ENCODE results near the gene TMEM213.
A peak's percentile ranks its signal among the peaks of the same experiment; 100 is the strongest.

Gene TMEM213, protein sequence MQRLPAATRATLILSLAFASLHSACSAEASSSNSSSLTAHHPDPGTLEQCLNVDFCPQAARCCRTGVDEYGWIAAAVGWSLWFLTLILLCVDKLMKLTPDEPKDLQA

DNA sequence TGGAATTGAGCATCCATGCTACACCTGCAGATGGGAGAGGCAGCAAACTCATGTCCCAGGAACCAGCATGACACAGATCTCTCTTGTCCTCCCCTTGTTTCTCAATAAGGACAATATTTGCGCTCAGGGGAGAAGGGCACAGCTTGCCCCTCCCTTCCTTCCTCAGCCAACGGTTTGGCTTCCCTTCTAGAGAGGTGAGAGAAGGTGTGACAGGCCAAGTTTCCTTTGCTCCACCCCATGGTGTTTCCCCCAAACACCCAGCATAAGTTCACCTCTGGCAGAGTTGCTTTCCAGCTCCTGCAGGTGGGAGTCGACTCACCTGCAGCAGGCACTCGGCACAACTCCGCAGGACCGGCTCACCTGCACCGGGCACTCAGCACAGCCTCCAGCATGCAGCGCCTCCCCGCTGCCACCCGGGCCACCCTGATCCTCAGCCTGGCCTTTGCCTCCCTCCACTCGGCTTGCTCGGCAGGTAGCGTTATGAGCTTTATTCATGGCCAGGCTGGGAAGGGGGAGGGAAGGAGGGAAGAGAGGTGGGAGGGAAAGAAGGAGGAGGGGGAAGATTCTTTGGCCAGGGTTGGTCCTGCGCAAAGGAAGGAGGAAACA lies at the start of gene TMEM213, which contains the start of gene ATP6V0A4:
Gene TMEM213, plus strand, starts transcription at position 280 of the 606 bp plus-strand sequence. Its CDS starts 111 bp downstream, at position 391.
Gene ATP6V0A4, minus strand, starts transcription at position 482 of the 606 bp plus-strand sequence. CDS start 26,949 bp downstream, outside the sequence.
- H3K4me3 Mint-ChIP-seq: no peak within 1 kb of the TSS
- H3K27me3 Mint-ChIP-seq: peaks cover 2% of the 10 kb centered on the region
- no peaks in the 10 kb centered on the region for H3K9me3 Mint-ChIP-seq
- no peak for DNase-seq
- H3K36me3 Mint-ChIP-seq (ENCODE audit: low read depth): no peaks in the 10 kb centered on the region
- H3K27ac Mint-ChIP-seq: no peak within 1 kb of the TSS
- H3K4me1 Mint-ChIP-seq (ENCODE audit: low read depth): peaks cover 5% of the 10 kb centered on the region

DNA sequence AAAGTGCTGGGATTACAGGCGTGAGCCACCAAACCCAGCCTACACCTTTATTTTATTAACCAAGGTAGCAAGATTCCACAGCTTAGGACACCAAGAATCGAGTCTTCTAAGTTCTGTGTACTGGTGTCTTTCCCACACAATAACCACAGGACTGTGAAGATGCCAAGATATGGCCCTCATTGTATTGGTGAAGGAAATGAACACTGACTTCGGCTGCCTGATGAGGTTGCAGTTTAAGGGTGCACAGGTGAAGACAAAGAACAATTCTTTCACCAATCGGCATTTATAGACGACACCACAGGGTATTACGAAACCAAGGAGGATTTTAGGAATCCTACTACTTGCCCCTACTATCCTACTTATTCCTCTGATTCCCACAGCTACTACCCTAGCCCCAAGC lies 49.1 kb upstream of the TMEM213 start:
- no peak for DNase-seq
- no peaks in the 10 kb centered on the region for H3K27me3 Mint-ChIP-seq
- peaks cover 69% of the 10 kb centered on the region for H3K4me1 Mint-ChIP-seq (ENCODE audit: low read depth)
- peaks cover 2% of the 10 kb centered on the region for H3K9me3 Mint-ChIP-seq
- no peak overlapping the region for H3K4me3 Mint-ChIP-seq
- H3K36me3 Mint-ChIP-seq (ENCODE audit: low read depth): no peaks in the 10 kb centered on the region
- H3K27ac Mint-ChIP-seq: peak overlapping the region; percentile 12

DNA sequence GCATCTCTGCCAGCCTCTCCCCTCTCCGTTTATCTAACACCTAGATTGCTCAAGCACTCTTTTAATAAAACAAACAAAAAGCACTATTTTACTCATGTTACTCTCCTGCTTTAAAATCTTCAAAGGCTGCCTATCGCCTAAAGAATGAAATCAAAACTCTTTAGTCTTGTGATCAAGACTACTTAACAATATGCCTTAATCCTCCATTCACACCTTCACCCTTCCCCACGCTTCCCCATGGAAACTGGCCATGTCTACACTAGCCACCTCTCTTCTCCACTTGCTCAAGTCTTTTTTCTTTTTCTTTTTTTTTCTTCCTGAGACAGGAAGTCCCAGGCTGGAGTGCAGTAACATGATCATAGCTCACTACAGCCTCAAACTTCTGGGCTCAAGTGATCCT lies 47.8 kb upstream of the TMEM213 start:
- DNase-seq: no peak
- Mint-ChIP-seq H3K9me3 (peaks cover 2% of the 10 kb centered on the region), H3K27ac (no peak overlapping the region), H3K36me3 (ENCODE audit: low read depth) (no peaks in the 10 kb centered on the region), H3K27me3 (no peaks in the 10 kb centered on the region), H3K4me1 (ENCODE audit: low read depth) (peaks cover 72% of the 10 kb centered on the region), H3K4me3 (no peak overlapping the region)

DNA sequence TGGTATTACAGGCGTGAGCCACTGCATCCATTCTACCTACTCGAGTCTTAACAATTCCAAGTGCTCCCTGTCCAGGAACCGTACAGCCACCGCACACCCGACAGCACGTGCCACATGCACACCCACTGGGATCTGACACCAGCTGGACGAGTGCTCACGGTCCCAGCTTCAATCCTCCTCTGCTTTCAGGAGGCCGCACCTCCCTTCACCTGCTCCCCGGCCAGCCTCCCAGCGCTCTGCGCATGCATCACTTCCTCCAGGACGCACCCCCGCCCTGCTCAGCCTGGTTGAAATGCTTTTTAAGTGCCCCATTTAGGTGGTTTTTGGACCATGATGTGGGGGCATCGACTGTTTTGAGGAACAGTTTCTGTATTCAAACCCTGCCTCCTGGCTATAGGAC lies 47.3 kb upstream of the TMEM213 start:
- no peaks in the 10 kb centered on the region for H3K27me3 Mint-ChIP-seq
- no peak overlapping the region for H3K27ac Mint-ChIP-seq
- peaks cover 69% of the 10 kb centered on the region for H3K4me1 Mint-ChIP-seq (ENCODE audit: low read depth)
- H3K36me3 Mint-ChIP-seq (ENCODE audit: low read depth): no peaks in the 10 kb centered on the region
- H3K4me3 Mint-ChIP-seq: no peak overlapping the region
- H3K9me3 Mint-ChIP-seq: peaks cover 2% of the 10 kb centered on the region
- no peak for DNase-seq

DNA sequence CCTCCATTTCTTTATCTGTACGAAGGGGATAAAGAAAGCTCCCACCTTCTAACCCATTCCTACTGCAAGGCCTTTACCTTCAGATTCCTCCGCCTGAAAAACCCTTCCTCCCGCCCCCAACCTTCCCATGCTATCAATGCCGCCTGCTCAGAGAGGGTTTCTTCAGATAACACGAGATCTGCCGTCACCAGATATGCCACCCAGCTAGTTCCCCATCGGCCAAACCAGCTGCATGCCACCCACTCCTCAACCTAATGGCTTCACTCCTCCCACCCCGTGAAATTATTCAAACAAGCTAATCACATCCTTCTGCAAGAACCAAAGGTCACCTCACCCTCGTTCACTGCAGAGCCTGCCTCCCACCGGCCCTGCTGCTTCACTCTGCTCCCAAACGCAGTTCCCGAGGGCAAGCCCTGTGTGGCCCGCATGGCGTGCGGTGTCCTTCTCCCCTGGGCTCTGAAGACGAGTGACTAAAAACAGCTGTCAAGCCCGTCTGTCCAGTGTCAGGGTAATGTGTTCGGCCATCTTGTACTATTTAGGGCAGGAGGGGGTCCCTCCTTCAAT lies 46.8 kb upstream of the TMEM213 start:
- no peaks in the 10 kb centered on the region for H3K27me3 Mint-ChIP-seq
- peaks cover 2% of the 10 kb centered on the region for H3K9me3 Mint-ChIP-seq
- H3K4me3 Mint-ChIP-seq: no peak overlapping the region
- H3K4me1 Mint-ChIP-seq (ENCODE audit: low read depth): peaks cover 72% of the 10 kb centered on the region
- DNase-seq: no peak
- H3K36me3 Mint-ChIP-seq (ENCODE audit: low read depth): no peaks in the 10 kb centered on the region
- no peak overlapping the region for H3K27ac Mint-ChIP-seq

DNA sequence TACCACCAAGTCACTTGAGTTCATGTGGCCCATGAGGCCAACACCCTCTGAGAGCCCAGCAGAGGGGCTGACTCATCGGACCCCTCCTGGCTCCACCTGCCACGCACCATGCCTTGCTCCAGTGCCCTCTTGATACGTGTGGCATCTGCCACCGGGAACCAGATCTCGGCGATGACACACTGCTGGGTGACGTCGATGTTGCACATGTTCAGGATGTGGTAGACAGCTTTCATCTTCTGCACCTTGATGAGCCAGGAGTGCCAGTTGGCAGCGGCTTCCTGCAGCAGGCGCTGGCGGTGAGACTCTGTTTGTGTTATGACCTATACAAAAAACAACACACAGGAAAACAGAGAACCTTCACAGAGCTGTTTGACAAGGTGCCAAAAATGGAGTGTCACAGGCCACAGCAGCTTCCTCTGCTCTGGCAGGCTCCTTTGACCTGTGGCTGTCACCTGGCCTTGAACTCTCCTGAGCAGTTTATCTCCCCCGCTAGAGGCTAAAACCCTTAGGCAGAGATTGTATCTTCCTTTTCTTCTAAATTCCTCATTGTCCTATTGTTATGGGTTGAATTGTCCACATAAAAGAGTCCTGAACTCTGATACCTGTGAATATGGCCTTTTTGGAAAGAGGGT lies 45.2 kb upstream of the TMEM213 start:
- H3K27ac Mint-ChIP-seq: peak overlapping the region; percentile 83
- no peaks in the 10 kb centered on the region for H3K36me3 Mint-ChIP-seq (ENCODE audit: low read depth)
- peak; percentile 86 for DNase-seq
- H3K9me3 Mint-ChIP-seq: peaks cover 2% of the 10 kb centered on the region
- no peak overlapping the region for H3K4me3 Mint-ChIP-seq
- H3K4me1 Mint-ChIP-seq (ENCODE audit: low read depth): peaks cover 80% of the 10 kb centered on the region
- no peaks in the 10 kb centered on the region for H3K27me3 Mint-ChIP-seq

DNA sequence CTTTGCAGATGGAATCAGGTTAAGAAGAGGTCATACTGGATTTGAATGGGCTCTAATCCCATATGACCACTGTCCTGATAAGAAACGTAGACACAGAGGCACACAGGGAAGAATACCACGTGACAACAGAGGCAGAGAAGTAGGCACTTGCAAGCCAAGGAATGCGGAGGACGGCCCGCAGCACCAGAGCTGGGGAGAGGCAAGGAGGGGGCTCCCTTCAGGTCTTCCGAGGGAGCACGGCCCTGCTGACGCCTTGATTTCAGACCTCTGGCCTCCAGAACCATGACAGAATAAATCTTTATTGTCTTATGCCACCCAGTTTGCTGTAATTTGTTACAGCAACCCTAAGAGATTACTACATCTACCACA lies 44.7 kb upstream of the TMEM213 start:
- DNase-seq: no peak
- no peak overlapping the region for H3K4me3 Mint-ChIP-seq
- H3K36me3 Mint-ChIP-seq (ENCODE audit: low read depth): no peaks in the 10 kb centered on the region
- H3K27ac Mint-ChIP-seq: peak overlapping the region; percentile 83
- no peaks in the 10 kb centered on the region for H3K27me3 Mint-ChIP-seq
- H3K9me3 Mint-ChIP-seq: peaks cover 2% of the 10 kb centered on the region
- H3K4me1 Mint-ChIP-seq (ENCODE audit: low read depth): peaks cover 81% of the 10 kb centered on the region

DNA sequence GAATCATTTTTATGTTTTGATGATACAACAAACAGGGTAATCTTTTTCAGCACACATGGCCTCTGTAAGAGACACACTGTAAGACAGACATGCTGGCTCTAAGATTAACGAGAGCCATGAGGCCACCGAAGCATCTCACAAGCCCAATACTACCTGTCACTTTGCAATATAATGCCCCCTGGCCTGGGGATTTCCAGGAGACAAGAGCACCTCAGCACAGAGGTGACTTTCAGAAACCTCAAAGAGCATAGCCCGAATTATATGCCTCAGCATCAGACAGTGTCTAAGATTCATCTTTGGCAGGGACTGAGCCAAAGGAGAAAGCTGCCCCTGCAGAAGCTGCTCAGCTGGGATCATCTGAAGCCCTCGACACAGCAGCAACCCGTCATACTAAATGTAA lies 44.2 kb upstream of the TMEM213 start:
- peaks cover 2% of the 10 kb centered on the region for H3K9me3 Mint-ChIP-seq
- peak overlapping the region; percentile 83 for H3K27ac Mint-ChIP-seq
- peaks cover 80% of the 10 kb centered on the region for H3K4me1 Mint-ChIP-seq (ENCODE audit: low read depth)
- no peaks in the 10 kb centered on the region for H3K36me3 Mint-ChIP-seq (ENCODE audit: low read depth)
- no peak for DNase-seq
- H3K4me3 Mint-ChIP-seq: no peak overlapping the region
- no peaks in the 10 kb centered on the region for H3K27me3 Mint-ChIP-seq

DNA sequence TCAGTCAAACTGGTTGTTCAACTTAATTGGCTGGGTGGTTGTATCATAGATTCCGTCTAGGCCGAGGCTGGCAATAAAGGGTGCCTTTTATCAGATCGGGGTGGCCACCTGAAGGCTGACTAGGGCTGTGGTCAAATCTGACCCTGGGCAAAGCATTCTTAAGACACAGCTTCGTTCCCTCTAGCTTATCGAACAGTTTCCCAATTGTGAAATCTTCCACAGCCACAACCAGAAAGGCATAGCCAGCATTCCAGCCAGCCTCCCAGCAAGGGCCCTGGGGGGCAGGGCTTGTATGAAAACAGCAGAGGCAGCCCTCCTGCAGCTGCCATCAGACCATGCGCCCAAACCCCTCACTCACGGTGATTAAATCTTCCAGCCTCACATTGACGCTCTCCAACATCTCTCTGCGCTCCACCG lies 42.5 kb upstream of the TMEM213 start:
- no peak for DNase-seq
- peaks cover 64% of the 10 kb centered on the region for H3K4me1 Mint-ChIP-seq (ENCODE audit: low read depth)
- H3K36me3 Mint-ChIP-seq (ENCODE audit: low read depth): no peaks in the 10 kb centered on the region
- peaks cover 2% of the 10 kb centered on the region for H3K9me3 Mint-ChIP-seq
- no peak overlapping the region for H3K27ac Mint-ChIP-seq
- H3K4me3 Mint-ChIP-seq: no peak overlapping the region
- no peaks in the 10 kb centered on the region for H3K27me3 Mint-ChIP-seq

DNA sequence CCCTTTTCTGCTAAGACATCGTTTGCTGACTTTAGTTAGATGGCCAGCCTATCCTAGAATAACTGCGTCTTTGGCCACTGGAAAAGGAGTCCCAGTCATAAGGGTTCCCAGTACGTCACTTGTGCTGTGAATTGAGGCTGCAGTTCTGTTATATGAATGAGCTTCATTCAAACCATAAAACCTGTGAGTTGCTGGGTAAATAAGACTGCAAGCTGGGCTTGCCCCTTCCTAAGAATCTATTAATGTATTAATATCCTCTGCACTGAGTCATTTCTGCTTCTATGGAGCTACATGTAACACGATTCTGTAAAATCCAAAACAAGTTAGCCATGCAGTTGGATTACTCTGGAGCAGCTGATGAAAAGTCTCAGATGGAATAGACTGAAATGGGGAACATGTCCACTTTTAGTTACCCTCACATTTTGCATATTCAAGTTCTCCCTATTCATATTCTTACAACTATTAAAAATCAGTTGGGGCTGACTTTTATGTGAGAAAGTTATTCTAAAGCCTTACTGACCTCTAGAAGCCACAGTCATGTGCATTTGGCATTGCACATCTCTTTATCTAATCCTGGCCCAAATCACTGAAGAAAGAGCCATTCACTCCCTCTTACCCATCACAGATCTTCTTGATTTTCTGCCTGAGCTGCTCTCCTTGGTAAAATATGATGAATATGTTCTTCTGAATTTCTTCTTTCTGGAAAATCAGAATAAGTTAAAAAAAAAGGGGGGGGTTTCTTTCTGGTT lies 41.8 kb upstream of the TMEM213 start:
- peaks cover 57% of the 10 kb centered on the region for H3K4me1 Mint-ChIP-seq (ENCODE audit: low read depth)

DNA sequence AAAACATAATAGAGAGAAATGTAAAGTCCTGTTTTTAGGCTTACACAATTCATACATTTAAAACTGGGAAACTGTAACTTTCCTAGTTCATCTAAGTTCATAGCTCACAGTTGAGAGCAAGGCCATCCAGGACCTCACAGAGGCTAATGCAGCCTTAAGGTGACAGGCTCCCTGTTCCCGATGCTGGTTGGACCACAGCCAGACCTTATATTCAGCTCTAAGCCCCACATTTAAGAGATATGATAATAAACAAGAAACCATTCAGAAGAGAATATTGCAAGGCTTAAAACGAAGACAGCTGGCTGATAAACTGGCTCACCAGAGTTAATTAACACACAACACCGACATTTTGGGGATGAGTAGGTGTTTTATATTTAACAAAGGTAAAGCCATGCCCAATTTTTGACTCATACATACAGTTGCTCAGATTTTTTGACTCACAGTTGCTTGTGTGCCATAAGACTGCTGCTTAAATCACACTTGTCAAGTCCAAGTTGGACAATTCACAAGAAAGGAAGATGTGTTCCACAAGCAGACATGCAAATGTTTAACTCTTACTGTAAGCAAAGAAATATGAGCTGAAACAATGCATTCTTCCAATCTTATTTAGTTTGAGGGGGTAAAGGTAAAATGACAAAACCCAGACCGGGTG lies 41.1 kb upstream of the TMEM213 start:
- DNase-seq: no peak
- H3K36me3 Mint-ChIP-seq (ENCODE audit: low read depth): no peaks in the 10 kb centered on the region
- peaks cover 50% of the 10 kb centered on the region for H3K4me1 Mint-ChIP-seq (ENCODE audit: low read depth)
- H3K27ac Mint-ChIP-seq: peak overlapping the region; percentile 82
- no peaks in the 10 kb centered on the region for H3K27me3 Mint-ChIP-seq
- H3K9me3 Mint-ChIP-seq: no peaks in the 10 kb centered on the region
- H3K4me3 Mint-ChIP-seq: no peak overlapping the region

More for the DNA sequence above, 41.8 kb upstream of the TMEM213 start:
- H3K36me3 Mint-ChIP-seq (ENCODE audit: low read depth): no peaks in the 10 kb centered on the region
- DNase-seq: no peak
- H3K27me3 Mint-ChIP-seq: no peaks in the 10 kb centered on the region
- peaks cover 2% of the 10 kb centered on the region for H3K9me3 Mint-ChIP-seq
- H3K27ac Mint-ChIP-seq: no peak overlapping the region
- no peak overlapping the region for H3K4me3 Mint-ChIP-seq

DNA sequence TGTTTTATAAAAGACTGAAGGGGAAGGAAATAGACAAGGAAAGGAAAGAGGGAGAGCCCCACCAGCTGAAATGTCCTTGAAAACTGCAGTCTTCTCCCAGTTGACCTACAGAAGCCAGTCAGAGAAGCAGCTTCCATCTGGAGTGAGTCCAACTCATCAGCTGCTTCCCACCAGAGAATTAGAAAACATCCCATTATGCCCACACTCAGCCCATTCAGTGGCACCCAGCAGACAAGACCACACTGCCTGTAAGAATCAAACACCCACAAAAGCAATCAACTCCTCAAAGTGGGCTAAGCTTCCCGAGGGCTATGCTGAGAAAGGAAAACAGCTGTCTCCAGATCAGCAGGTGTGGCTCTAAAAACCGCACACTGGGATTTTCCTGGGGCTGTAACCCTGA lies 29.6 kb upstream of the TMEM213 start:
- no peak overlapping the region for H3K4me3 Mint-ChIP-seq
- no peak overlapping the region for H3K27ac Mint-ChIP-seq
- DNase-seq: no peak
- H3K4me1 Mint-ChIP-seq (ENCODE audit: low read depth): peaks cover 5% of the 10 kb centered on the region
- H3K9me3 Mint-ChIP-seq: no peaks in the 10 kb centered on the region
- H3K36me3 Mint-ChIP-seq (ENCODE audit: low read depth): no peaks in the 10 kb centered on the region
- H3K27me3 Mint-ChIP-seq: no peaks in the 10 kb centered on the region

DNA sequence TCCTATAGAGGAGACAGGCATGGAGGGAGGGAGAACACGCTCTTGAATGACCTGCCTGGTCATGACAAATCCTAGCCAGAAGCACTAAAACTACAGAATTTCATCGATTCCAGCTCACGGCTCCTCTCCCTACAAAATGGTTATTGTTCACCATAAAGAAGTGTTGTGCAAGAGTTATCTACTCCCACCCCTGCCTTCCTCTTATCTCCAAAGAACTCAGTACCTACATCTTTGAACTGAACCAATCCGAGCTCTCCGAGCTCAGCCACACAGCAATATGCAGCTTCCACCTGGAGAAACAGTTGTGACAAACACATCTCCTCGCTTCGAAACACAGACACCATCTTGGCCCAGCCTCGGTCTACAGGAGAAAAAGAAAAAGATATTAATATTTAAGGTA lies 26.9 kb upstream of the TMEM213 start:
- H3K27ac Mint-ChIP-seq: no peak overlapping the region
- no peak for DNase-seq
- H3K4me3 Mint-ChIP-seq: no peak overlapping the region
- H3K36me3 Mint-ChIP-seq (ENCODE audit: low read depth): no peaks in the 10 kb centered on the region
- H3K9me3 Mint-ChIP-seq: no peaks in the 10 kb centered on the region
- H3K27me3 Mint-ChIP-seq: no peaks in the 10 kb centered on the region
- peaks cover 5% of the 10 kb centered on the region for H3K4me1 Mint-ChIP-seq (ENCODE audit: low read depth)

DNA sequence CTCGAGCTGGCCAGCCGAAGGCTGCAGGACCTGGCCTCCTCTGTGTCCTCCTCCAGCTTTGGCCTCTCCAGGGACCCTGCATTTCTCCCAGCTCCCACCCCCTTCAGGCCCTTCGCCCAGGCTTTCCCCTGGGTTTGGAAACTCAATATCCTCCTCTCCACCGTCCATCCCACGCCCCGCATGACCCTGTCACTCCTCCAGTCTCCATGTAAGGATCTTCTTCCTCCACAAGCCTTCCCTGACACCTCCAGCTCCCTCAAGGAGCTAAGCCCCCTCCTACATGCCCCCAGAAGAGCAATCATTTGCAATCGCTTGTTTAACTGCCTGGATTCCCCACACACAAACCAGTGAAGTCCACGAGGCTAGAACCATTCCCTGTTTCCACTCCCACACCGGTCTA lies 24.6 kb upstream of the TMEM213 start:
- Mint-ChIP-seq H3K4me1 (ENCODE audit: low read depth) (peaks cover 5% of the 10 kb centered on the region), H3K4me3 (no peak overlapping the region), H3K9me3 (no peaks in the 10 kb centered on the region), H3K27me3 (no peaks in the 10 kb centered on the region), H3K27ac (no peak overlapping the region), H3K36me3 (ENCODE audit: low read depth) (no peaks in the 10 kb centered on the region)
- no peak for DNase-seq

Measured in activated T-cell treated with anti-CD3 and anti-CD28 coated beads, Interleukin-2, amount 50 U/mL, for 24 hours (primary cell).